Right lobe of liver (tissue), 6 donors: ENCODE results near the gene MBNL3. TPM values are rescaled to one million over a fixed set of nuclear protein-coding genes. Genes with fewer than 3 reads are reported as not detected.

Experiments used
- ATAC-seq, 4 donors: fragments of 200-7000 bp; cut with Tn5 transposase; one replicate each; pipeline ENCODE4 v1.9.1; 2020; ENCODE audit warnings: mild to moderate bottlenecking in 4 of 4, moderate library complexity in 4 of 4
- DNase-seq, 3 donors: peaks; one replicate each; pipeline ENCODE4 v3.0.0-alpha.2; 2020
- H3K27ac ChIP-seq, 3 donors: fragments of 200-600 bp; one replicate each; pipeline ENCODE4 v1.8.0; 2022
- H3K27me3 ChIP-seq, 2 donors: fragments of 200-600 bp; one replicate each; pipeline ENCODE4 v1.8.0; 2022
- H3K36me3 ChIP-seq, 4 donors: fragments of 200-600 bp; sonication (generic) in 1 of 4; one replicate each; pipeline versions ENCODE4 v1.5.1 to v1.8.0; 2017 to 2022; ENCODE audit warnings: control low read depth in 1 of 4
- H3K4me1 ChIP-seq, 4 donors: fragments of 200-600 bp; sonication (generic) in 1 of 4; one replicate each; pipeline versions ENCODE4 v1.5.1 to v1.8.0; 2017 to 2022; ENCODE audit warnings: control low read depth in 1 of 4
- H3K4me3 ChIP-seq, 3 donors: fragments of 200-600 bp; one replicate each; pipeline ENCODE4 v1.8.0; 2022
- H3K9me3 ChIP-seq, 4 donors: fragments of 200-600 bp; sonication (generic) in 1 of 4; one replicate each; pipeline versions ENCODE4 v1.5.1 to v1.8.0; 2017 to 2022; ENCODE audit warnings: control low read depth in 1 of 4
- CTCF ChIP-seq, 4 donors: fragments of 200-600 bp in 3 of 4; fragments of 450-650 bp in 1 of 4; IDR thresholded peaks; one replicate each; pipeline versions ENCODE4 v1.5.1 to v1.8.0; 2016 to 2022; ENCODE audit warnings: antibody characterized with exemption in 4 of 4, mild to moderate bottlenecking in 2 of 4
- POLR2A ChIP-seq: fragments of 450-650 bp; IDR thresholded peaks from one replicate; pipeline ENCODE4 v1.6.1; 2017; ENCODE audit warnings: antibody characterized with exemption, mild to moderate bottlenecking
- WGBS: methylation state at CpG from one replicate; pipeline ENCODE4 v1.1.6; 2018; ENCODE audit warnings: low coverage, low lambda C conversion rate; ENCODE audit not compliant: insufficient coverage; ENCODE audit errors: missing lambda C conversion rate; 5-methylcytosine and 5-hydroxymethylcytosine counted together
- intact Hi-C, 2 donors: fragments of 100-400 bp; cut with DNase I; formaldehyde crosslinking; loops; one replicate each; pipeline versions ENCODE4 v1.11.2 to v1.14.1; 2022
- total RNA-seq, 6 experiments: library from RNA; depleted of rRNA in 2 of 6; stranded (reverse); fragments of >200 nt in 2 of 6; fragmentation: NEBNext Ultra II Directional in 3 of 6; extraction: Animal tissue kit (Norgen Biotek cat#: 25700) in 3 of 6; gene quantifications; one replicate each; pipeline versions ENCODE4 v1.1.0 to v1.2.4, GENCODE V29; 2016 to 2023
- donor health status: DM: no; HTN: yes; CAD: no.
- donor health status: DM: no; HTN: no; CAD: no.
- donor health status: DM: no; HTN: no; CAD: no.
- donor health status: DM: no; HTN: yes; CAD: no.
- donor health status: DM: no; HTN: yes; CAD: no.

MBNL3 gene
- total RNA-seq, 6 experiments from 2014 or later, result 53.3 to 164 (median 84.6) TPM

GRCh38 chrX:132393085-132393484 is 95.8 kb downstream of the MBNL3 start:
- ATAC-seq (no peak), DNase-seq (no peak)
- intact Hi-C loops, result no loop called here
- H3K27ac ChIP-seq, result no peak overlapping the region
- no peak overlapping the region for H3K4me3 ChIP-seq
- H3K9me3 ChIP-seq, result no peaks in the 10 kb centered on the region
- H3K4me1 ChIP-seq, result no peaks in the 10 kb centered on the region
- TF ChIP-seq CTCF (IDR thresholded peaks at IDR 0.05), result no peak
- no peak for TF ChIP-seq POLR2A
- H3K36me3 ChIP-seq, result peaks cover 0 to 8% (median 4%) of the 10 kb centered on the region in 4 donors
- H3K27me3 ChIP-seq, result no peaks in the 10 kb centered on the region

- Histone ChIP-seq H3K4me3 (no peak overlapping the region), H3K36me3 (peaks cover 0 to 10% (median 4%) of the 10 kb centered on the region in 4 donors), H3K4me1 (no peaks in the 10 kb centered on the region), H3K27ac (no peak overlapping the region), H3K9me3 (no peaks in the 10 kb centered on the region), H3K27me3 (no peaks in the 10 kb centered on the region)
- TF ChIP-seq POLR2A (no peak), CTCF (IDR thresholded peaks at IDR 0.05) (no peak)
- ATAC-seq (no peak), DNase-seq (no peak)
- WGBS, result 78% methylated on average over 8 of the region's 9 CpGs
- intact Hi-C loops, result no loop called here
Measured at GRCh38 chrX:132390792-132391191, 98.0 kb downstream of the MBNL3 start.

GRCh38 chrX:132389480-132389879 is 99.4 kb downstream of the MBNL3 start:
- Histone ChIP-seq H3K9me3 (no peaks in the 10 kb centered on the region), H3K36me3 (peaks cover 0 to 11% (median 5%) of the 10 kb centered on the region in 4 donors), H3K4me3 (no peak overlapping the region), H3K4me1 (no peaks in the 10 kb centered on the region), H3K27ac (no peak overlapping the region), H3K27me3 (no peaks in the 10 kb centered on the region)
- WGBS, result 70% methylated on average over 2 of the region's 2 CpGs
- no peak for TF ChIP-seq POLR2A
- no peak for TF ChIP-seq CTCF (IDR thresholded peaks at IDR 0.05)
- intact Hi-C loops, result no loop called here
- ATAC-seq (no peak), DNase-seq (no peak)

- TF ChIP-seq CTCF (IDR thresholded peaks at IDR 0.05), result no peak
- no peak for TF ChIP-seq POLR2A
- DNase-seq (no peak), ATAC-seq (no peak)
- intact Hi-C loops, result no loop called here
- H3K27ac ChIP-seq, result no peak overlapping the region
- no peak overlapping the region for H3K4me3 ChIP-seq
- no peaks in the 10 kb centered on the region for H3K4me1 ChIP-seq
- 43% methylated on average over 3 of the region's 3 CpGs for WGBS
- H3K36me3 ChIP-seq, result peaks cover 0 to 12% (median 6%) of the 10 kb centered on the region in 4 donors
- H3K9me3 ChIP-seq, result no peaks in the 10 kb centered on the region
- no peaks in the 10 kb centered on the region for H3K27me3 ChIP-seq
Measured at GRCh38 chrX:132388371-132388770, 100.5 kb downstream of the MBNL3 start.

- H3K4me1 ChIP-seq, result no peaks in the 10 kb centered on the region
- DNase-seq (no peak), ATAC-seq (no peak)
- intact Hi-C loops, result no loop called here
- no peaks in the 10 kb centered on the region for H3K9me3 ChIP-seq
- no peak overlapping the region for H3K4me3 ChIP-seq
- 50% methylated on average over 2 of the region's 2 CpGs for WGBS
- no peaks in the 10 kb centered on the region for H3K27me3 ChIP-seq
- peaks cover 0 to 3% (median 2%) of the 10 kb centered on the region in 4 donors for H3K36me3 ChIP-seq
- no peak overlapping the region for H3K27ac ChIP-seq
- TF ChIP-seq POLR2A (no peak), CTCF (IDR thresholded peaks at IDR 0.05) (no peak)
Measured at GRCh38 chrX:132384301-132384700, 104.5 kb downstream of the MBNL3 start.
